Measurements from ENCODE around the gene KIAA1755. TPM values are rescaled to one million over a fixed set of nuclear protein-coding genes. Genes with fewer than 3 reads are reported as not detected.

The KIAA1755 gene
- total RNA-seq, 2 experiments from 2014 or later: not detected

- H3K4me3 Mint-ChIP-seq: no peak overlapping the region
- ChIA-PET POLR2A (no interaction called here), CTCF (interaction anchor here (0.6 to 8.5 kb wide), 4 partner anchors 16 to 169 kb away, joined by 3 to 119 read pairs (median 9); no protein-coding TSS in a partner anchor)
- no peaks in the 10 kb centered on the region for H3K36me3 Mint-ChIP-seq
- H3K27ac Mint-ChIP-seq: no peak overlapping the region
- no peaks in the 10 kb centered on the region for H3K9me3 Mint-ChIP-seq
- H3K27me3 Mint-ChIP-seq: peaks cover 5% of the 10 kb centered on the region
- H3K4me1 Mint-ChIP-seq (ENCODE audit: low read depth): no peaks in the 10 kb centered on the region
- DNase-seq: no peak
- intact Hi-C loops (cut with micrococcal nuclease): loop anchor here (10.0 kb wide), 1 partner anchor 332 kb away; no protein-coding TSS in a partner anchor
Measured at GRCh38 chr20:38226553-38226952, 34.0 kb downstream of the KIAA1755 start.

GRCh38 chr20:38225900-38226263 is 34.7 kb downstream of the KIAA1755 start:
- CTCF ChIA-PET: interaction anchor here (0.6 to 8.5 kb wide), 3 partner anchors 17 to 168 kb away, joined by 3 to 119 read pairs (median 15); no protein-coding TSS in a partner anchor
- H3K36me3 Mint-ChIP-seq: no peaks in the 10 kb centered on the region
- no peak overlapping the region for H3K4me3 Mint-ChIP-seq
- intact Hi-C loops (cut with micrococcal nuclease): loop anchor here (10.0 kb wide), 1 partner anchor 331 kb away; no protein-coding TSS in a partner anchor
- H3K4me1 Mint-ChIP-seq (ENCODE audit: low read depth): no peaks in the 10 kb centered on the region
- POLR2A ChIA-PET: no interaction called here
- no peak overlapping the region for H3K27ac Mint-ChIP-seq
- DNase-seq: no peak
- H3K9me3 Mint-ChIP-seq: no peaks in the 10 kb centered on the region
- H3K27me3 Mint-ChIP-seq: peaks cover 2% of the 10 kb centered on the region

GRCh38 chr20:38225240-38225899 is 35.2 kb downstream of the KIAA1755 start:
- intact Hi-C loops (cut with micrococcal nuclease): loop anchor here (10.0 kb wide), 1 partner anchor 331 kb away; no protein-coding TSS in a partner anchor
- H3K36me3 Mint-ChIP-seq: no peaks in the 10 kb centered on the region
- POLR2A ChIA-PET: no interaction called here

GRCh38 chr20:38224531-38224930 is 36.0 kb downstream of the KIAA1755 start:
- H3K27me3 Mint-ChIP-seq: peaks cover 2% of the 10 kb centered on the region
- H3K4me3 Mint-ChIP-seq: no peak overlapping the region
- DNase-seq: no peak
- no peaks in the 10 kb centered on the region for H3K4me1 Mint-ChIP-seq (ENCODE audit: low read depth)
- H3K9me3 Mint-ChIP-seq: no peaks in the 10 kb centered on the region
- POLR2A ChIA-PET: no interaction called here
- no peaks in the 10 kb centered on the region for H3K36me3 Mint-ChIP-seq
- no peak overlapping the region for H3K27ac Mint-ChIP-seq
- intact Hi-C loops (cut with micrococcal nuclease): loop anchor here (5.0 to 10.0 kb wide), 2 partner anchors 152 to 330 kb away; no protein-coding TSS in a partner anchor
- CTCF ChIA-PET: interaction anchor here (3.7 to 8.5 kb wide), 2 partner anchors 149 to 167 kb away, joined by 15 to 119 read pairs; no protein-coding TSS in a partner anchor

More at GRCh38 chr20:38225240-38225899, 35.2 kb downstream of the KIAA1755 start:
- no peak overlapping the region for H3K4me3 Mint-ChIP-seq
- no peak for DNase-seq
- no peaks in the 10 kb centered on the region for H3K4me1 Mint-ChIP-seq (ENCODE audit: low read depth)
- CTCF ChIA-PET: interaction anchor here (3.7 to 8.5 kb wide), 2 partner anchors 150 to 168 kb away, joined by 15 to 119 read pairs; no protein-coding TSS in a partner anchor
- no peaks in the 10 kb centered on the region for H3K9me3 Mint-ChIP-seq
- no peak overlapping the region for H3K27ac Mint-ChIP-seq
- H3K27me3 Mint-ChIP-seq: peaks cover 2% of the 10 kb centered on the region

GRCh38 chr20:38223743-38224100 is 36.8 kb downstream of the KIAA1755 start:
- Mint-ChIP-seq H3K36me3 (no peaks in the 10 kb centered on the region), H3K27me3 (peaks cover 2% of the 10 kb centered on the region), H3K9me3 (no peaks in the 10 kb centered on the region), H3K4me3 (no peak overlapping the region), H3K4me1 (ENCODE audit: low read depth) (no peaks in the 10 kb centered on the region), H3K27ac (no peak overlapping the region)
- POLR2A ChIA-PET: interaction anchor here (0.5 kb wide), 1 partner anchor 823 kb away, joined by 3 read pairs; no protein-coding TSS in a partner anchor
- CTCF ChIA-PET: interaction anchor here (1.2 to 8.5 kb wide), 4 partner anchors 111 to 166 kb away, joined by 3 to 119 read pairs (median 19); no protein-coding TSS in a partner anchor
- no peak for DNase-seq
- intact Hi-C loops (cut with micrococcal nuclease): loop anchor here (5.0 to 10.0 kb wide), 2 partner anchors 151 to 329 kb away; no protein-coding TSS in a partner anchor

GRCh38 chr20:38222923-38223742 is 37.4 kb downstream of the KIAA1755 start:
- H3K36me3 Mint-ChIP-seq: no peaks in the 10 kb centered on the region
- no peaks in the 10 kb centered on the region for H3K9me3 Mint-ChIP-seq
- H3K27ac Mint-ChIP-seq: no peak overlapping the region
- no peak for DNase-seq
- CTCF ChIA-PET: interaction anchor here (1.2 to 8.5 kb wide), 5 partner anchors 17 to 658 kb away, joined by 3 to 119 read pairs (median 23); no protein-coding TSS in a partner anchor
- no peaks in the 10 kb centered on the region for H3K4me1 Mint-ChIP-seq (ENCODE audit: low read depth)
- intact Hi-C loops (cut with micrococcal nuclease): loop anchor here (5.0 to 10.0 kb wide), 2 partner anchors 151 to 328 kb away; no protein-coding TSS in a partner anchor
- H3K27me3 Mint-ChIP-seq: peaks cover 2% of the 10 kb centered on the region
- POLR2A ChIA-PET: interaction anchor here (0.5 kb wide), 1 partner anchor 822 kb away, joined by 3 read pairs; no protein-coding TSS in a partner anchor
- H3K4me3 Mint-ChIP-seq: no peak overlapping the region

GRCh38 chr20:38222231-38222922 is 38.2 kb downstream of the KIAA1755 start:
- DNase-seq: peak; percentile 73
- no peaks in the 10 kb centered on the region for H3K36me3 Mint-ChIP-seq
- no peak overlapping the region for H3K4me3 Mint-ChIP-seq
- H3K9me3 Mint-ChIP-seq: no peaks in the 10 kb centered on the region
- H3K27ac Mint-ChIP-seq: no peak overlapping the region
- intact Hi-C loops (cut with micrococcal nuclease): loop anchor here (5.0 to 10.0 kb wide), 2 partner anchors 150 to 328 kb away; no protein-coding TSS in a partner anchor
- peaks cover 2% of the 10 kb centered on the region for H3K27me3 Mint-ChIP-seq
- ChIA-PET CTCF (interaction anchor here (0.9 to 8.5 kb wide), 26 partner anchors 9 to 657 kb away, joined by 3 to 119 read pairs (median 6); no protein-coding TSS in a partner anchor), POLR2A (interaction anchor here (0.6 kb wide), 1 partner anchor 182 kb away, joined by 5 read pairs; no protein-coding TSS in a partner anchor)
- H3K4me1 Mint-ChIP-seq (ENCODE audit: low read depth): no peaks in the 10 kb centered on the region

- ChIA-PET POLR2A (interaction anchor here (1.2 kb wide), 1 partner anchor 148 kb away, joined by 4 read pairs; no protein-coding TSS in a partner anchor), CTCF (interaction anchor here (0.5 to 8.5 kb wide), 57 partner anchors 10 to 1026 kb away, joined by 3 to 119 read pairs (median 3); no protein-coding TSS in a partner anchor)
- H3K4me1 Mint-ChIP-seq (ENCODE audit: low read depth): no peaks in the 10 kb centered on the region
- intact Hi-C loops (cut with micrococcal nuclease): loop anchor here (1.0 to 10.0 kb wide), 4 partner anchors 149 to 656 kb away; no protein-coding TSS in a partner anchor
- no peak overlapping the region for H3K4me3 Mint-ChIP-seq
- DNase-seq: peak; percentile 78
- peaks cover 2% of the 10 kb centered on the region for H3K27me3 Mint-ChIP-seq
- H3K9me3 Mint-ChIP-seq: no peaks in the 10 kb centered on the region
- no peaks in the 10 kb centered on the region for H3K36me3 Mint-ChIP-seq
- H3K27ac Mint-ChIP-seq: no peak overlapping the region
Measured at GRCh38 chr20:38221119-38221589, 39.4 kb downstream of the KIAA1755 start.

GRCh38 chr20:38220587-38221118 is 39.9 kb downstream of the KIAA1755 start:
- Mint-ChIP-seq H3K4me3 (no peak overlapping the region), H3K36me3 (no peaks in the 10 kb centered on the region), H3K27me3 (peaks cover 2% of the 10 kb centered on the region), H3K27ac (no peak overlapping the region), H3K4me1 (ENCODE audit: low read depth) (no peaks in the 10 kb centered on the region), H3K9me3 (no peaks in the 10 kb centered on the region)
- CTCF ChIA-PET: interaction anchor here (0.6 to 8.5 kb wide), 41 partner anchors 9 to 1025 kb away, joined by 3 to 119 read pairs (median 4); no protein-coding TSS in a partner anchor
- POLR2A ChIA-PET: interaction anchor here (1.2 kb wide), 1 partner anchor 147 kb away, joined by 4 read pairs; no protein-coding TSS in a partner anchor
- no peak for DNase-seq
- intact Hi-C loops (cut with micrococcal nuclease): loop anchor here (1.0 to 10.0 kb wide), 4 partner anchors 148 to 656 kb away; no protein-coding TSS in a partner anchor

- POLR2A ChIA-PET: no interaction called here
- intact Hi-C loops (cut with micrococcal nuclease): no loop called here
Measured at GRCh38 chr20:38219006-38219950, 41.3 kb downstream of the KIAA1755 start.

More at GRCh38 chr20:38219006-38219950, 41.3 kb downstream of the KIAA1755 start:
- Mint-ChIP-seq H3K27ac (no peak overlapping the region), H3K4me3 (no peak overlapping the region), H3K4me1 (ENCODE audit: low read depth) (no peaks in the 10 kb centered on the region), H3K27me3 (peaks cover 2% of the 10 kb centered on the region), H3K36me3 (no peaks in the 10 kb centered on the region), H3K9me3 (no peaks in the 10 kb centered on the region)
- CTCF ChIA-PET: interaction anchor here (1.3 to 8.5 kb wide), 4 partner anchors 21 to 654 kb away, joined by 4 to 119 read pairs (median 22); no protein-coding TSS in a partner anchor
- no peak for DNase-seq

Measured in activated CD4-positive, alpha-beta memory T cell treated with anti-CD3 and anti-CD28 coated beads for 36 hours (primary cell).